Osteoblast (primary cell): Measurements from ENCODE around the gene RETREG3. TPM values are rescaled to one million over a fixed set of nuclear protein-coding genes. Genes with fewer than 3 reads are reported as not detected.

Experiments used
- DNase-seq: peaks from one replicate; pipeline ENCODE4 v3.0.0; 2011; ENCODE audit warnings: low spot score, mixed read lengths; ENCODE audit not compliant: insufficient read length; ENCODE audit errors: missing footprints
- H2AFZ ChIP-seq: 2 replicates; pipeline ENCODE4 v1.6.0; 2011; ENCODE audit warnings: mild to moderate bottlenecking, low read length
- H3K27ac ChIP-seq: 2 replicates; pipeline ENCODE4 v1.5.1; 2011; ENCODE audit warnings: mild to moderate bottlenecking, low read depth, low read length, moderate library complexity
- H3K27me3 ChIP-seq: 2 replicates; pipeline ENCODE4 v1.6.0; 2012; ENCODE audit warnings: mild to moderate bottlenecking, control low read depth, inconsistent platforms, low read length, moderate library complexity; ENCODE audit not compliant: insufficient read depth
- H3K36me3 ChIP-seq: 2 replicates; pipeline ENCODE4 v1.5.1; 2011; ENCODE audit warnings: mild to moderate bottlenecking, low read length, control low read depth, moderate library complexity; ENCODE audit not compliant: insufficient read depth
- H3K4me1 ChIP-seq: 2 replicates; pipeline ENCODE4 v1.5.1; 2011; ENCODE audit warnings: mild to moderate bottlenecking, low read length, control low read depth, moderate library complexity; ENCODE audit not compliant: insufficient read depth
- H3K4me2 ChIP-seq: 2 replicates; pipeline ENCODE4 v1.6.0; 2011; ENCODE audit warnings: mild to moderate bottlenecking, low read length; ENCODE audit not compliant: insufficient read depth
- H3K4me3 ChIP-seq: fragments of 200-600 bp; sonication (generic); 3 replicates; pipeline ENCODE4 v1.5.1; 2012; ENCODE audit warnings: mild to moderate bottlenecking, low read length, inconsistent platforms; ENCODE audit not compliant: insufficient read depth
- H3K79me2 ChIP-seq: 2 replicates; pipeline ENCODE4 v1.6.0; 2012; ENCODE audit warnings: mild to moderate bottlenecking, low read length, control low read depth, inconsistent platforms; ENCODE audit not compliant: insufficient read depth
- H3K9me3 ChIP-seq: 2 replicates; pipeline ENCODE4 v1.5.1; 2011; ENCODE audit warnings: low read depth, low read length, control low read depth
- H4K20me1 ChIP-seq: 2 replicates; pipeline ENCODE4 v1.6.0; 2012; ENCODE audit warnings: mild to moderate bottlenecking, low read length, control low read depth; ENCODE audit not compliant: insufficient read depth
- CTCF ChIP-seq: IDR thresholded peaks from 2 replicates; pipeline ENCODE4 v1.5.1; 2011; ENCODE audit warnings: mild to moderate bottlenecking, low read depth, low read length, moderate library complexity; ENCODE audit errors: extremely low read depth
- total RNA-seq: library from RNA; depleted of rRNA; stranded (reverse); fragments of >200 nt; gene quantifications from 2 replicates; pipeline ENCODE4 v1.2.3, GENCODE V29; 2012

RETREG3 gene
- total RNA-seq, 1 donor = 90.1 TPM

- peaks cover 9% of the 10 kb centered on the region for H3K4me1 ChIP-seq
- peak overlapping the region; percentile 66 for H3K4me3 ChIP-seq
- no peaks in the 10 kb centered on the region for H3K79me2 ChIP-seq
- peak overlapping the region; percentile 91 for H3K4me2 ChIP-seq
- no peak for TF ChIP-seq CTCF
- H3K27ac ChIP-seq = peak overlapping the region; percentile 68
- no peaks in the 10 kb centered on the region for H3K9me3 ChIP-seq
- H3K36me3 ChIP-seq = no peaks in the 10 kb centered on the region
- peak; percentile 93 for DNase-seq
- H4K20me1 ChIP-seq = no peaks in the 10 kb centered on the region
- peak overlapping the region; percentile 99 for H2AFZ ChIP-seq
- no peaks in the 10 kb centered on the region for H3K27me3 ChIP-seq
Measured at GRCh38 chr17:42653179-42654124, 44.3 kb upstream of the RETREG3 start.

GRCh38 chr17:42651392-42651791 lies 42.2 kb upstream of the RETREG3 start:
- Histone ChIP-seq H3K4me3 (no peak overlapping the region), H3K9me3 (no peaks in the 10 kb centered on the region), H3K27ac (no peak overlapping the region), H3K4me2 (no peak overlapping the region), H3K27me3 (no peaks in the 10 kb centered on the region), H3K36me3 (no peaks in the 10 kb centered on the region), H4K20me1 (no peaks in the 10 kb centered on the region), H3K4me1 (peaks cover 9% of the 10 kb centered on the region), H3K79me2 (no peaks in the 10 kb centered on the region), H2AFZ (no peak overlapping the region)
- no peak for DNase-seq
- TF ChIP-seq CTCF = no peak

GRCh38 chr17:42647778-42648177 lies 38.6 kb upstream of the RETREG3 start:
- no peak for TF ChIP-seq CTCF

GRCh38 chr17:42642336-42642735 lies 33.2 kb upstream of the RETREG3 start:
- no peak for TF ChIP-seq CTCF
- Histone ChIP-seq H2AFZ (no peak overlapping the region), H3K4me2 (no peak overlapping the region), H3K9me3 (no peaks in the 10 kb centered on the region), H3K4me1 (no peaks in the 10 kb centered on the region), H3K4me3 (no peak overlapping the region), H3K36me3 (no peaks in the 10 kb centered on the region), H4K20me1 (no peaks in the 10 kb centered on the region), H3K79me2 (no peaks in the 10 kb centered on the region), H3K27ac (no peak overlapping the region), H3K27me3 (no peaks in the 10 kb centered on the region)
- peak; percentile 37 for DNase-seq

More at GRCh38 chr17:42647778-42648177, 38.6 kb upstream of the RETREG3 start:
- H2AFZ ChIP-seq = no peak overlapping the region
- no peak overlapping the region for H3K27ac ChIP-seq
- H3K36me3 ChIP-seq = no peaks in the 10 kb centered on the region
- no peaks in the 10 kb centered on the region for H3K4me1 ChIP-seq
- DNase-seq = peak; percentile 36
- no peaks in the 10 kb centered on the region for H3K79me2 ChIP-seq
- no peak overlapping the region for H3K4me3 ChIP-seq
- no peak overlapping the region for H3K4me2 ChIP-seq
- H3K27me3 ChIP-seq = no peaks in the 10 kb centered on the region
- no peaks in the 10 kb centered on the region for H3K9me3 ChIP-seq
- H4K20me1 ChIP-seq = no peaks in the 10 kb centered on the region
